CD4-positive, alpha-beta T cell treated with Interleukin-6 at 100 ng/mL for 8 hours (primary cell): ENCODE measurements around the gene PCNX3.

ENCODE experiments used
- DNase-seq: peaks from one replicate; pipeline ENCODE4 v3.0.0-alpha.2; 2020; ENCODE audit warnings: mixed read lengths, low spot score

Gene PCNX3

DNA sequence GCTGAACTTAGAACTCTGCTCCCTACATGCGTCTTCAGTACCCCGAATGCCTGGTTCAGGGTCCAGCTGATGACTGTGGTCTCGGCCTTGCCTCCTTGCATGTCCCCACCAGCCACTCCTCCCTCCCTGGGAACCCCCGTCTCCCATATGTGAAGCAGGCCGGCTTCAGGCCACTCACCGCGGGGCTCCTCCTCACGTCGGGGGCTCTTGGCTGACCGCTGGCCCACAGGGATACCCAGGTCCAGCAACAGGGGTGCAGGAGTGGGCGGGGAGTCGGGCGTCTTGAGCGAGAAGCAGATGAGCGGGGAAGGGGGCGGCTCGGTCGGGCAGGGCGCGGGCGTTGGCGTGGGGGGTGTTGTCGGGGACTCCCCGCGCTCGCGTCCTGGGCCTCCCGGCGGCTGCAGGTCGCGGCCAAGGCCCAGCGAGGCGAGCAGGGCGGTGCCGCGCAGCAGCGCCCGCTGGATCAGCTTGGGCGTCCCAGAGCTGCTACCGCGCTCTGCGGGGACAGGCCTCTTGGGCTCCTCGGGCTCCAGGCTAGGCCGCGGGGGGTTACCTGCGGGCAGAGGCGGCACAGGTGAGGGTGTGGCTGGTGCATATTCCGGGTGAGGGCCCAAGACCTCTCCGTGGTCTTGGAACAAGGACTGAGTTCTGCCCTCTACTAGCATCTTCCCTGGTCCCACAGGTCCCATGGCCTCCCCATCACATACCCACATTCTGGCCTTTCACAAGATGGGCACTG lies 16.2 kb upstream of the PCNX3 start:
- no peak for DNase-seq

DNA sequence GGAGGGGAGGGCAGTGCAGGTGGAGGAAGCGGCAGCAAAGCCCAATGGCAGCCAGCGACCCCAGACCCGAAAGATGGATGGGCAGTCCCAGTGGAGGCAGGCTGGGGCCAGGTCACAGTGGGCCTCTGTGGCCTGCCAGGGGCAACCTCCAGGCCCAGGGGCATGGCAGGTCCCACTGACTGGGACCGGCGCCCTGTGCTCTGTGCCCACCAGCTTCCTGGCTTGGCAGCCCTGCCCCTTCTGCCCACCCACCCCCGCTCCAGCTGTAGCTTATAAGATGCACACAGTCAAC lies 15.7 kb upstream of the PCNX3 start:
- no peak for DNase-seq

DNA sequence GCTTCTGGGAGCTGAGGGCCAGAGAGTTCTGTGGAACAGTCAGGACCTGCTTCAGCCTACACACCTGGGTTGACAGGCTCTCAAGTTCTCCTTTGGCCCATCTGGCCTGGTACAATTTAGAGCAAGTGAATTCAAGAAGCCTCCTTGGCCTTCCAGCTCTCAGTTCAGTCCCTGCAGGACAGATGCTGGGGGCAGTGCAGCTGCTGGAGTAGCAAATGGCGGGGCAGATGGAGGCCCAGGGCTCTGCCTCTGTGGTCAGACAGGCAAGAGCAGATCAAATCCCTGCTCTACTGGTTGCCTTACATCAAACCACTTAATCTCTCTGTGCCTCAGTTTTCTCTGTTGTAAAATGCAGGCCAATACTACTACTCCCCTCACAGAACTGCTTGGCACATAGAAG lies 11.3 kb upstream of the PCNX3 start:
- no peak for DNase-seq

DNA sequence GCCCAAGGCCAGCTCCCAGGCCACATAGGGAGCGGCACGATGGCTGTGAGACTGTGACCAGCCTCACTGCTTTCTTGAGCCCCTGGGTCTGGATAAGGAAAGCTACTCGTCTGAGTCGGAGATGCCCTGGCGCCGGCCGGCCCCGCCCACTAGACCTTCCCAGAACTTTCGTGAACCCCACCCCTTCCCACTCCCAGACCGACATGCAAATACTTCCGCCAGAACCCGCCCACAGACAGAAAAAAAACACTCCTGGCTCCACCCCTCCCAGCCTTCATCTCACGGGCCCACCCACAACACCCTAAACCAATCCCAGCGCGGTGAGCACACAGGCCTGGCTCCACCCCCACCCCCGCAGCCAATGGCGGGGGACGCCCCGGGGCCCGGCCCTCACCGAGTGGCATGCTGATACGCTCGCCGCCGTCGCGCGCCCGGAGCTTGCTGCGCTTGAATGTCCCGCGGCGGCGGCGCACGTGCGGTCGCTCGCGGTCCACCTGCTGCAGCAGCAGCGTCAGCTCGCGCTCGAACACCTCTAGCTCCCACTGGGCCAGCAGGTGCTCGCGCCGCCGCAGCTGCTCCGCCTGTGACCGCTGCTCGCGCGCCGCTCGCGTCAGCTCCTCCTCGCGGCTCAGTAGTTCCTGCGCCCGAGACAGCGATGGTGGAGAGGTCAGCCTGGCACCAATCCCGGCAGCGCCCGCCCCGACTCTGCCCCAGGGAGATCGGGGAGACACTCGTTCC lies 8.5 kb upstream of the PCNX3 start:
- no peak for DNase-seq

DNA sequence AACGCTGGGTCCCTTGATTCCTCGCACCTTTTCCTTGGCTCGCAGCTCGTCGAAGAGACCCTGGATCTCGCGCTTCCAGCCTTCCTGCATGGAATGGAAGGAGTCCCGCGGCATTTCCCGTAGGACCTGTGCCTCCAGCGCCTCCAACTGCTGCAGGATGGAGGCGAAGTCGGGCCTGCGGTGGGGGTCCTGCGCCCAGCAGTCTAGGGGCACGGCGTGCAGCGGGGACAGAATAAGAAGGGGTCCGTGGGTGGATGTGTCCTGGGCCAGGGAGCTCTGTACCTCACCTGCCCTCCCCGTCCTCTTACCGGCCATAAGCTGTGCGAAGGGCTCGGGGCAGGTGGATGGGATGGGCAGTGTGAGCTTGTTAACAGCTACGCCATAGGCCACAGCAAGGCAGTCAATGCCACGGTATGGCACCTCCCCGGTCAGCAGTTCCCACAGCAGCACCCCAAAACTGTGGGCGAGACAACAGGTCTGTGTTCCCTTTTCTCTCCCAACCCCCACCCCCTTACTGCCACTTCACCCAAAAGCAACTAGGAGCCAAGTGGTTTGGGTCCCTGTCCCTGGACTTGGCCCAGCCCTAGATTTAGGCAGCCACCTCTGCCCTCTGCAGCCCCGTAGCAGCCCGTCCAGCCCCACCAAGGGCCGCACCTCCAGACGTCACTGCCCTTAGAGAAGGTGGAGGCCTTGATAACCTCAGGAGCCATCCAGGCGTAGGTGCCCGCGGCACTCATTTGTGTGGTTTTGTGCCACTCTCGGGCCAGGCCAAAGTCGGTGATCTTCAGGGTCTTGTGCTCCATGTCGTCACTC lies 7.8 kb upstream of the PCNX3 start:
- DNase-seq, result no peak

DNA sequence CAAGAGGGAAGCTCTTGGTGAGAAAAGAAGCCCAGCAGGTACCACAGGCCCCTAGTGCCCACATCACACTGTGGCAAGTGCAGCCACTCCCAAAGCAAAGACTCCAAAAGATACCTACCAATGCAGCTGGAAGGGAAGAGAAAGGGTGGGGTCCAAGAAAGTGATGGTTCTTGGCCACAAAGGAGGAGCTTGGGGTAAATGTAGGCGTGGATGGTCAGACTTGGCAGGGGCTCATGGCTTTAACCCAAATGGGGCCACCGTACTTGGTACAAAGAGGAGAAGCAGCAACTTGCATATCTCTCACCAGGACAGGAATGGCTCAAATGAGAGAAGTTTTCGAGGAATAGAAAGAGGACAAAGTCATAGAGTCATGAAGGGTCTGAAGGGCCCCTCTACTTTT lies 6.3 kb upstream of the PCNX3 start:
- DNase-seq, result no peak

DNA sequence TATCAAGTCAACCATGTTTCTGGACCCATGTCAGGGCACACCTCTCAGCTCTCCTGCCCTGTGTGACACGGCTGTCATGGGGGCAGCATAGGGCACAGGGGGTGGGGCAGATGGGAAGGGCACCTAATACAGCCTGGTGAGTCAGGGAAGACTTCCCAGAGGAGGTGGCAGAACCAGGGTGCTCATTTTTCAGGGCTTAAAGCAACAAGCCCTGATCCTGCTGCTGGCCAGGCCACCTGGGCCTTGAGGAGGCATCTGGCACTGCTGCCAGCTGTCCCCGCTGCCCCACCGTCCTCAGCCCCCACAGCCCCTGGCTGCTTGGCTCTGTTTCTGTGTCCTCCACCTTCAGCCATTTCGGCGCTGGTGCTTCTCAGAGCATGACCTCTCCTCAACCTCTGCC lies 5.9 kb upstream of the PCNX3 start:
- DNase-seq, result no peak

DNA sequence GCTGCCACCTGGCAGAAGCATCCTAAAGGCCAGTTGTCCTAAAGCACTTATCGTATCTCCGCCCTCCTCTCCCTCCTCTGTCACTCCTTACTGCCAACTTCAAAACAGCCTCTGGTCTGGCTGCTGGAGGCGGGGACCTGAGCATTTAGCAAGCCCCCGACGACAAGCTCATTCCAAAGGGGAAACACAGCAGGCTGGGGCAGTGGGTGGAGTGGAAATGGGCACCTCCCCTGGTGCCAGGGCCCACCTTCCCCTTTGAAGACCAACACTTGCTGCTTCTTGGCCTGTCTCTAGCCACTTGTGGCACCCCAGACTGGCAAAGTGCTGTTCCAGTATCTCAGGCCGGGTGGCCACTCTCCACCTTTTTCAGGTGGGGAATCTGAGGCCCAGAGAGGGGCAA lies 5.2 kb upstream of the PCNX3 start:
- DNase-seq, result no peak

DNA sequence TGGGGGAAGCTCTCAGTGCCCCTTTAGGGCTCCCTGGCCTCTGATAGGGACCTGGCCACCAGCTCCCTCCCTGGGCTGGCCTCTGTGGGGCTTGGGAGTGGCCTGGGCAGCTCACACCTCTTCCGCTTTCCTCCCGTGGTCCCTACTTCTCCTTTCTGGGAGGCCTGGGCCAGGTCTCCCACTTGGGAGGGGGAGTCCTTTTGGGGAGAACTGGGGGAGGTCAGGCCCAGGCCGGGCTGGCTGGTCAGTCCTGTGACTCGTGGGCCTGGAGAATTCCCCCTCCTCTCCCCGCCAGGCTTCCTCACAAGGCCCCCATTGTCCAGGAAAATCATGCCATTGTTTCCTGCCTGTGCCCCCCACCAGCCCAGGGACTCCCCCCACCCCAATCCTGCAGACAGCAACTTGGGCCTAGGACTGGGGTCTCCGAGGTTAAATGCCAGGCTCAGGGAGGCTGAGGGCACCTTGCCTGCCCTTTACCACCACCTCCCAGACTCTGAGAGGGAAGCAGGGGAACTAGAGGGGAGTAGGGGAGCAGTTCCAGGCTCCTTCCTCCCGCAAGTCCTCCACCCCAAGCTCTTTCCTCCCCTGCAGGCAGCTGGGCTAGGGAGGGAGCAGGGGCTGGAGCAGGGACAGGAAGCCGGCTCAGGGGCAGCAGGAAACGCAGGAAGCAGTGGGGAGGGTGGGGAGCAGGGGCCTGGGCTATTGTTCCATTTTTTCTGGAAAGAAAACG lies 4.4 kb upstream of the PCNX3 start:
- no peak for DNase-seq

DNA sequence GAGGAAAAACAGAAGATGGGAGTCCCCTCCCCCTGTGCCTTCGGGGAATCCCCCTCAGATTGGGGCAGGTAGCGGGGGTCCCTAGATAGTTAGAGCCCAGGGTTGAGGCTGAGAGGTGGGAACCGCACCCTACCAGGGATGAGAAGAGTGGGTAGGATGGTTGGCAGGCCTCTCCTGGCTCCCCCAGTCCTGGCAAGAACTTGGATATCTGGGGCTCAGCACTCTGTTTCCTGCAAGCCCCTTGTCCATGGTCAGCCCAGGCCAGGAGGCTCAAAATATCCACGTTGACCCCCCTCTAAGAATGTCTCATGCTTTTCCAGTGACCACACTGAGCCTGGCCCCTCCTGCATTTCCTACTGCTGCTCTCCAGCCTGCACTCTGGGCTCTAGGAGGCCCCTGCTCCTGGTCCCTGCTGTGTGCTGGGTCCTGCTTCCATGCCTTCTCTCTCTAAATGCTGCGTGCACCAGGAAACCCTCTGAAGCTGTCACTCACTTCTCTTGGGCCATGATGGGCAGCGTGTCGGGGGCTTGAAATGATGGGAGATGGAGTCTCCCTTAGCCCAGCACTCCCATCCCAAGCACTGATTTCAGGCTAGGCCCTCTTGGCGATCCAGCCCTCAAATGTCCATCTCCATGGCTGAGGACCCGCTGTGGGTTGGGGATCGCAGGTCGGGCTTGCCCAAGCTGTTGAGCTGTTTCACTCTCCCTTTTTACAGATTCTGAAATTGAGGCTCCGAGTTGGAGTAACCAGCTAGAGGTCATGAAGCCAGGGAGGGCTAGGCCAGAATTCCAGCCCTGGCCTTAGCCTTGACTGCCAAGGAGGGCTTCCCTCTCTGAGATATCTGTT lies 3.6 kb upstream of the PCNX3 start:
- DNase-seq, result no peak

DNA sequence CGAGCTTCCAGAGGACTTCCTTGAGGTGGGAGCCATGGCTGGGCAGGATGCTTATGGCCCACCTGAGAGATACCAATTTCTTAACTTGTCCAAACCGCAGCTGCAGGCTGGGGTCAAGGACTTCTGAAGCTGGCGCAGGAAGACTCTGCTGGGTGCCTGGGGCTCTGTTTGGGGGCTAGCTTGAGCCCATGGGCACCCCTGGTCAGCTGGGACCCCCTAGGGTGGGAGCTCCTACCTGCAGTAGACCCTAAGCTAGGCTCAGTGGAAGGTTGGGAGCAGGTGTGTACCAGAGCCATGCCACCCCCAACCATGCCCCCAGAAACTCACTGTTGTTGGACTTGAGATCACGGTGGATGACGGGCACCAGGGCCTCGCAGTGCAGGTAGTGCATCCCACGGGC lies 2.9 kb upstream of the PCNX3 start:
- no peak for DNase-seq

DNA sequence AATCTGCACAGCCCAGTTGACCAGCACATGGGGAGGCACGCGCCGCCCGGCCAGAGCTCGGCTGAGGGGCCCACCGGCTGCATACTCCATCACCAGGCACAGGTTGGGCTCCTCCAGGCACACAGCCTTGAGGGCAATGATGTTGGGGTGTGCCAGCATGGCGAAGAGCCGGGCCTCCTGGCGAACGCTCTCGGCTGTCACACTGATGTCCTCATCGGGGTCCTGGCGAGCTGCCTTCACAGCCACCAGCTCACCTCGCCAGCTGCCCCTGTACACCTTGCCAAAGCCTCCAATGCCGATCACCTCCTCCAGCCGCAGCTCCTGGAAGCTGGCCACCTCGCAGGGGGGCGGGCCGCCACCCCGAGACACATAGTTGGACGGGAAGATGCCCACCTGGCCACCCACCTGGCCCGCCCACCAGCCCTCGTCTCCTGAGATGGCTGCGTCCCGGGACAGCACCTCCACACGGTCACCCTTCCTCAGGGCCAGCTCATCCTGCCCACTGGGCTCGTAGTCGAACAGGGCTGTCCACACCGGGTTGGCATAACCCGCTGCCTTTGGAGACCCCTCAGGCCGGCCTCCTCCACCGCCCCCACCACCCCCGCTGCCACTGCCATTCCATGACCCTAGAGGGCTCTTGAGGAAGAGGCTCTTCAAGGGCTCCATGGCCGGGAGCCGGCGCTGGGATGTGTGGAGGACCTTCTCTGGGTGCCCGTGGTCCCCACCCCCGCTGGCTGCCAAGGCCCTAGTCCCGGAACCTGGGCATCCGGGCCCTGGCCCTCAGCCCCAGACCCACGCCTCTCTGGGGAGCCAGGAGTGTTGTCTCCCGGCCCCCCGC lies 2.3 kb upstream of the PCNX3 start:
- no peak for DNase-seq

DNA sequence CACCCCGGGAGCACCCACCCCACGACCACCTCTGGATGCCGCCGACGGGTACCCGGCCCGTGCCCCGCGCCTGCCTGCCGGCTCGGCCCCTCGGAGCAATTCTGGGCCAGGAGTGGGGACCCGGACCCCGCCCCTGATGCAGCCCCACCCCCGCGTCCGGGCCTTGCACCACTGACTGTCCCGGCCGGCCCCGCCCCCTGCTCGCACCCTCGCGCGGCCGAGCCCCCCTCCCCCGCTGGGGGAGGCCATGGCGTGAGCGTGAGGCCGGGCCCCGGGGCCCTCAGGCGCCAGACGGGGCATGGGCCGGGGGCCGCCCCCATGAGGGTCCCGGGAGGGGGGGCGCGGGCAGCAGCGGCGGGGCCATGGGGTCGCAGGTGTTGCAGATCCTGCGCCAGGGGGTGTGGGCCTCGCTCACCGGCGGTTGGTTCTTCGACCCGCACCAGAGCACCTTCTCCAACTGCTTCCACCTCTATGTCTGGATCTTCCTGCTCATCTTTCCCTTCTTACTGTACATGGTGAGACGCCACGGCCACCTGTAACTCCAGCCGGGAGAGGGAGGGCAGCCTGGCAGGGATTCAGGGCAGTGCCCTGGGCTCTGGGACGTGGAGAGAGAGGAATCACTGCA lies 486 bp downstream of the PCNX3 start:
- DNase-seq, result no peak

DNA sequence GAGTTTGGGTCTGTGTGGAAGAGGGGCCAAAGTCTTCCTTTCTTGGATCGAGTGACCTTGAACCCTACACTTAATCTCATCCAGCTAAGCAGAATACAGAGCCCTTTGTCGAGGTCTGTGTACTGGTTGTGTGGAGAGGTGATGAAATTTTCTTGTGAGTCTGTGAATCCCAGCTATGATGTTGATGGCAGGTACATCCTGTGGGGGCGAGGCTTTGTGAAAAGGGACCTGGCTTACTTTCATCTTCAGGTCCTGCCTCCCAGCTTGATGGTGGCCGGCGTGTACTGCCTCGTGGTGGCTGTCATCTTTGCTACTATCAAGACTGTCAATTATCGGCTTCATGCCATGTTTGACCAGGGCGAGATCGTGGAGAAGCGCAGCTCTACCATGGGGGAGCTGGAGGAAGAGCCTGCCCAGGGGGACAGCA lies 1.0 kb downstream of the PCNX3 start:
- no peak for DNase-seq

DNA sequence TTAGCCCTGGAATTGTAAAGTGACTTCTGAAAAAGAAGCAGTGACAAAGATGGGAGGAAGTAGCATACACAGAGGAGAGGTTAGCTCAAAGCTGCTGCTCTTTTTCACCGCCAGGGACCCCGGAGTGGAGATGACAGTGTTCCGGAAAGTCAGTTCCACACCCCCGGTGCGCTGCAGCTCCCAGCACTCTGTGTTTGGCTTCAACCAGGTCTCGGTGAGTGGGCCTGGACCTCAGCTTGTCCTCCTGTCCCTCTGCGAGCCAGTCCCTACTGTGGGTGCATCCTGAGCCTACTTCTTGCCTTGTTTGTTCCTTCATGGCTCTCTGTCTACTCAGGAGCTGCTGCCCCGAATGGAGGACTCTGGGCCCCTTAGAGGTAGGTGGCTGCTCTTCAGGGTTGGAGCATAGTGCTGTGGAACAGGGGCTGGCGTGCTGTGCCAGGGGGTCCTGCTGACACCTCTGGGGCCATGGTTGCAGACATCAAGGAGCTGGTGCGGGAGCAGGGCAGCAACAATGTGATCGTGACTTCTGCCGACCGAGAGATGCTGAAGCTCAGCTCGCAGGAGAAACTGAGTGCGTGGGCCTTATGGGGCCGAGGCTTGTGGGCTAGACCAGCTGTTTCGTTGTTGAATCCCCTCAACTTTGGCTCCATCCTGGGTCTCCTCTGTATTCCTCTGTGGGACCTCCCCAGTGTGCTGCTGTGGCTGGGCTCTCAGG lies 1.7 kb downstream of the PCNX3 start:
- DNase-seq, result no peak

DNA sequence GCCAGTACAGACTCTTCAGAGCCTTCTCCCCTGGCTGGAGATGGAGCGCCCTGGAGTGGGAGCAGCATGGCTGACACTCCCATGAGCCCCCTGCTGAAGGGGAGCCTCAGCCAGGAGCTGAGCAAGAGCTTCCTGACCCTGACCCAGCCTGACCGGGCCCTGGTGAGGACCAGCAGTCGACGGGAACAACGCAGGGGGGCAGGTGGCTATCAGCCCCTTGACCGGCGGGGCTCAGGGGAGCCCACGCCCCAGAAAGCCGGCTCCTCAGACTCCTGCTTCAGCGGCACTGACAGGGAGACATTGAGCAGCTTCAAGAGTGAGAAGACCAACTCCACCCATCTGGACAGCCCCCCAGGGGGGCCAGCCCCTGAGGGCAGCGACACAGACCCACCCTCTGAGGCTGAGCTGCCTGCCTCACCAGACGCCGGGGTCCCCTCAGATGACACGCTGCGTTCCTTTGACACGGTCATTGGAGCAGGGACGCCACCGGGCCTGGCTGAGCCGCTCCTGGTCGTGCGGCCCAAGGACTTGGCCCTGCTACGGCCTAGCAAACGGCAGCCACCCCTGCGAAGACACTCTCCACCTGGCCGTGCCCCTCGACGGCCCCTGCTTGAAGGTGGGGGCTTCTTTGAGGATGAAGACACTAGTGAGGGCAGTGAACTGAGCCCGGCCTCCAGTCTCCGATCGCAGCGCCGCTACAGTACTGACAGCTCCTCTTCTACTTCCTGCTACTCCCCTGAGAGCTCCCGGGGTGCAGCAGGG lies 2.6 kb downstream of the PCNX3 start:
- no peak for DNase-seq

DNA sequence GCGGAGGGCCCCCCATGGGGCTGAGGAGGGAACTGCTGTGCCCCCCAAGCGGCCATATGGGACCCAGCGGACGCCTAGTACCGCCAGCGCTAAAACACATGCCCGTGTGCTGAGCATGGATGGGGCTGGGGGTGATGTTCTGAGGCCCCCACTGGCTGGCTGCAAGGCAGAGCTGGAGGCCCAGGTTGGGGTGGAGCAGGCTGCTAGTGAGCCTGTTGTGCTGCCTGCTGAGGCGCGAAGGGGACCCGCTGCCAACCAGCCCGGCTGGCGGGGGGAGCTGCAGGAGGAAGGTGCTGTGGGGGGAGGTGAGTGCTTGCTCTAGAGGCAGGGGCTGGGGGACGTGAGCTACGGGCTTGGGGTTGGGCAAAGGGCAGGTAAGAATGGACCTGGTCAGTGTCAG lies 3.2 kb downstream of the PCNX3 start:
- no peak for DNase-seq

DNA sequence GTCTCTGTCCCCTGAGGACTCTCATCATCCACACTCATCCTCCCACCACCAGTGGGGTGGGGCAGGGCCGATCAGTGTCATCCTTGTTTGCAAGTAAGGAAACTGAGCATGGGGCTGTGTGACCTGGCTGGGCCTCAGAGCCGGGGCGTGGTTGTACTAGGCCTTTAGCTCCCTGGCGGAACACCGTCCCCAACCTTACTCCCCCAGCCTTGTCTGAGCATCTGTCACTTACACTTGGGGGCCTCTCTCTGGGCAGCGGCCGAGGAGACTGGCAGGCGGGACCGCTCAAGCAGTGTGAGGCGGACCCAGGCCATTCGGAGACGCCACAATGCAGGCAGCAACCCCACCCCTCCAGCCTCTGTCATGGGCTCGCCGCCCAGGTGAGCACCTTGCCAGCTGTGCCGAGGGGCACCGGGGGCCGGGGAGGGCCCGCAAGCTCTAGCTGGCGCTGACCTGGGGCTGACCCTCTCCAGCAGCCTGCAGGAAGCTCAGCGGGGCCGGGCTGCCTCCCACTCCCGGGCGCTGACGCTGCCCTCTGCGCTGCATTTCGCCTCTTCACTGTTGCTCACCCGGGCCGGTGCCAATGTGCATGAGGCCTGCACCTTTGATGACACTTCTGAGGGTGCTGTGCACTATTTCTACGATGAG lies 3.8 kb downstream of the PCNX3 start:
- no peak for DNase-seq
